PC-3 (cell line): ENCODE data around the gene CDHR5. TPM values are rescaled to one million over a fixed set of nuclear protein-coding genes. Genes with fewer than 3 reads are reported as not detected.
"Not testable (repeated sequence)": the region's sequence is repeated elsewhere in the genome, so short reads cannot be mapped to it uniquely, and the experiment has no call there.

Source experiments
- ATAC-seq: fragments of 200-7000 bp; cut with Tn5 transposase; 2 replicates; pipeline ENCODE4 v1.9.1; 2020; ENCODE audit warnings: mild to moderate bottlenecking, moderate library complexity
- BruUV-seq: library from RNA; stranded (reverse); fragments of 400-500 nt; replicated peaks from 2 replicates; lab custom pipeline; 2021; lab: Mats Ljungman, UMichigan
- CTCF ChIA-PET: fragments of 300-600 bp; sonication (Branson Sonifier 250); formaldehyde crosslinking; loops from one replicate; lab custom pipeline; 2022; ENCODE audit warnings: antibody characterized with exemption; lab: Charles Lee
- POLR2A ChIA-PET: fragments of 300-600 bp; sonication (Branson Sonifier 250); formaldehyde crosslinking; loops from one replicate; lab custom pipeline; 2022; ENCODE audit warnings: antibody characterized with exemption; ENCODE audit not compliant: unreplicated experiment; lab: Charles Lee
- DNase-seq: peaks from one replicate; pipeline ENCODE4 v3.0.0-alpha.2; 2015
- H2AFZ ChIP-seq: fragments of 300-600 bp; sonication (generic); 2 replicates; pipeline ENCODE4 v1.6.0; 2016; ENCODE audit warnings: antibody characterized with exemption, low read length
- H3F3A ChIP-seq: fragments of 300-600 bp; sonication (generic); one replicate; pipeline ENCODE4 v1.6.0; 2017; ENCODE audit warnings: antibody characterized with exemption, low read length, control low read depth, mild to moderate bottlenecking; ENCODE audit not compliant: unreplicated experiment
- H3K27ac ChIP-seq: fragments of 300-600 bp; sonication (generic); 2 replicates; pipeline ENCODE4 v1.5.1; 2016; ENCODE audit warnings: mild to moderate bottlenecking, low read length
- H3K27me3 ChIP-seq: fragments of 300-600 bp; sonication (generic); 2 replicates; pipeline ENCODE4 v1.6.1; 2016; ENCODE audit warnings: low read length, mixed read lengths
- H3K36me3 ChIP-seq: fragments of 300-600 bp; sonication (generic); 2 replicates; pipeline ENCODE4 v1.6.1; 2016; ENCODE audit warnings: low read depth, mixed run types, low read length, mixed read lengths
- H3K4me1 ChIP-seq: fragments of 300-600 bp; sonication (generic); 2 replicates; pipeline ENCODE4 v1.5.1; 2016; ENCODE audit warnings: low read length; ENCODE audit not compliant: insufficient read depth
- H3K4me2 ChIP-seq: fragments of 300-600 bp; sonication (generic); 2 replicates; pipeline ENCODE4 v1.6.0; 2016; ENCODE audit warnings: low read length
- H3K4me3 ChIP-seq: fragments of 300-600 bp; sonication (generic); 2 replicates; pipeline ENCODE4 v1.5.1; 2016; ENCODE audit warnings: mild to moderate bottlenecking, low read length, mixed read lengths
- H3K79me2 ChIP-seq: fragments of 300-600 bp; sonication (generic); 2 replicates; pipeline ENCODE4 v1.6.1; 2017; ENCODE audit warnings: low read length, mixed read lengths
- H3K9ac ChIP-seq: fragments of 300-600 bp; sonication (generic); 2 replicates; pipeline ENCODE4 v1.6.0; 2016; ENCODE audit warnings: mild to moderate bottlenecking, low read length
- H3K9me2 ChIP-seq: fragments of 300-600 bp; sonication (generic); replicated peaks from 2 replicates; pipeline ENCODE4 v1.6.1; 2016; ENCODE audit warnings: mixed run types, low read length, mixed read lengths
- H3K9me3 ChIP-seq: fragments of 300-600 bp; sonication (generic); 2 replicates; pipeline ENCODE4 v1.6.1; 2016; ENCODE audit warnings: low read length, mixed read lengths
- H4K20me1 ChIP-seq: fragments of 300-600 bp; sonication (generic); 2 replicates; pipeline ENCODE4 v1.6.1; 2016; ENCODE audit warnings: low read length, mixed read lengths
- EZH2 ChIP-seq: fragments of 300-600 bp; sonication (generic); IDR thresholded peaks from one replicate; pipeline ENCODE4 v1.6.1; 2017; ENCODE audit warnings: antibody characterized with exemption, mild to moderate bottlenecking, low read length; ENCODE audit not compliant: unreplicated experiment
- EZH2phosphoT487 ChIP-seq: fragments of 300-600 bp; sonication (generic); IDR thresholded peaks from 2 replicates; pipeline ENCODE4 v1.6.1; 2018; ENCODE audit warnings: mild to moderate bottlenecking, antibody characterized with exemption, low read length, borderline replicate concordance
- intact Hi-C: fragments of 100-400 bp; cut with micrococcal nuclease; formaldehyde crosslinking; loops from 2 replicates; pipeline ENCODE4 v1.9.0; 2023
- total RNA-seq: library from RNA; depleted of rRNA; stranded (reverse); fragments of >200 nt; gene quantifications from 2 replicates; pipeline ENCODE4 v1.2.3, GENCODE V29; 2014
- TF ChIP-seq, protein P1 (sequence below): fragments of 300-600 bp; sonication (generic); conservative IDR thresholded peaks from 2 replicates; pipeline ENCODE4 v1.5.1; 2017; ENCODE audit warnings: antibody characterized with exemption, low read depth, mild to moderate bottlenecking, low read length

CDHR5 gene
- total RNA-seq, 1 experiment from 2014 or later = not detected

GRCh38 chr11:650482-650881, 25.7 kb upstream of the CDHR5 start:
- H3K27ac ChIP-seq = no peak overlapping the region
- no peak for DNase-seq
- H3K4me3 ChIP-seq = no peak overlapping the region
- H3K36me3 ChIP-seq = no peaks in the 10 kb centered on the region
- intact Hi-C loops = no loop called here
- no peaks in the 10 kb centered on the region for H3F3A ChIP-seq
- no peaks in the 10 kb centered on the region for H3K27me3 ChIP-seq
- TF ChIP-seq, protein P1, sequence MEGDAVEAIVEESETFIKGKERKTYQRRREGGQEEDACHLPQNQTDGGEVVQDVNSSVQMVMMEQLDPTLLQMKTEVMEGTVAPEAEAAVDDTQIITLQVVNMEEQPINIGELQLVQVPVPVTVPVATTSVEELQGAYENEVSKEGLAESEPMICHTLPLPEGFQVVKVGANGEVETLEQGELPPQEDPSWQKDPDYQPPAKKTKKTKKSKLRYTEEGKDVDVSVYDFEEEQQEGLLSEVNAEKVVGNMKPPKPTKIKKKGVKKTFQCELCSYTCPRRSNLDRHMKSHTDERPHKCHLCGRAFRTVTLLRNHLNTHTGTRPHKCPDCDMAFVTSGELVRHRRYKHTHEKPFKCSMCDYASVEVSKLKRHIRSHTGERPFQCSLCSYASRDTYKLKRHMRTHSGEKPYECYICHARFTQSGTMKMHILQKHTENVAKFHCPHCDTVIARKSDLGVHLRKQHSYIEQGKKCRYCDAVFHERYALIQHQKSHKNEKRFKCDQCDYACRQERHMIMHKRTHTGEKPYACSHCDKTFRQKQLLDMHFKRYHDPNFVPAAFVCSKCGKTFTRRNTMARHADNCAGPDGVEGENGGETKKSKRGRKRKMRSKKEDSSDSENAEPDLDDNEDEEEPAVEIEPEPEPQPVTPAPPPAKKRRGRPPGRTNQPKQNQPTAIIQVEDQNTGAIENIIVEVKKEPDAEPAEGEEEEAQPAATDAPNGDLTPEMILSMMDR = no peak
- TF ChIP-seq EZH2phosphoT487 (no peak), EZH2 (no peak)
- H2AFZ ChIP-seq = no peak overlapping the region
- CTCF ChIA-PET = no interaction called here
- no peak overlapping the region for H3K4me2 ChIP-seq
- H3K9me3 ChIP-seq = no peaks in the 10 kb centered on the region
- no peak for ATAC-seq
- BruUV-seq = no TSS peak
- H4K20me1 ChIP-seq = no peaks in the 10 kb centered on the region
- H3K79me2 ChIP-seq = no peaks in the 10 kb centered on the region
- POLR2A ChIA-PET = no interaction called here
- no peaks in the 10 kb centered on the region for H3K9me2 ChIP-seq
- no peaks in the 10 kb centered on the region for H3K4me1 ChIP-seq
- no peak overlapping the region for H3K9ac ChIP-seq

- H4K20me1 ChIP-seq, DNase-seq, H3F3A ChIP-seq, H3K4me2 ChIP-seq, H3K36me3 ChIP-seq, H2AFZ ChIP-seq, CTCF ChIA-PET, intact Hi-C loops, ATAC-seq, H3K27me3 ChIP-seq, H3K9ac ChIP-seq, H3K4me3 ChIP-seq, POLR2A ChIA-PET, H3K9me3 ChIP-seq, H3K27ac ChIP-seq, H3K4me1 ChIP-seq, BruUV-seq, H3K79me2 ChIP-seq, H3K9me2 ChIP-seq: not testable (repeated sequence)
Measured at GRCh38 chr11:647672-648158, 23.0 kb upstream of the CDHR5 start.

DNA sequence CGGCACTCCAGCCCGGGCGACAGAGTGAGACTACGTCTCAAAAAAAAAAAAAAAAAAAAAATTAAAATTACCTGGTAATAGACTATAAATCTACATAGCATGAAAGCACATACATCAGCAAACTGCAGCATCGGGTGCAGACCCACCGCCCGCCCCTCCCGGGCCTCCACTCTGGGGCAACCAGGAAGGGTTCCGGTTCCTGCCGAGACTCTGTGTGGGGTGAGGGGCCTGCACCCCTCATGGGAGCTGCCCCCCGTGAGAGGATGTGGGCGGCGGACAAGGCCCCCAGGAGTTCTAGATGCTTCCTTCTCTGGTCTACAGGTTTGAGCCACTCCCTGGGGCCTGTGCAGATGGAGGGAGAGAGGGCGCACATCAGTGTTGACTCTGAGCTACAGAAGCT, 21.5 kb upstream of the CDHR5 start:
- no peaks in the 10 kb centered on the region for H3K36me3 ChIP-seq
- no peaks in the 10 kb centered on the region for H3K9me2 ChIP-seq
- TF ChIP-seq EZH2 (no peak), EZH2phosphoT487 (no peak)
- TF ChIP-seq, protein P1 = no peak
- H3K27ac ChIP-seq = no peak overlapping the region
- no peak overlapping the region for H2AFZ ChIP-seq
- H3F3A ChIP-seq = no peaks in the 10 kb centered on the region
- no peak overlapping the region for H3K4me3 ChIP-seq
- H3K9ac ChIP-seq = no peak overlapping the region
- no peaks in the 10 kb centered on the region for H3K79me2 ChIP-seq
- no peak overlapping the region for H3K4me2 ChIP-seq
- no peaks in the 10 kb centered on the region for H4K20me1 ChIP-seq
- no TSS peak for BruUV-seq
- no peaks in the 10 kb centered on the region for H3K4me1 ChIP-seq
- ChIA-PET CTCF (no interaction called here), POLR2A (no interaction called here)
- no peaks in the 10 kb centered on the region for H3K27me3 ChIP-seq
- intact Hi-C loops = no loop called here
- DNase-seq (no peak), ATAC-seq (no peak)
- H3K9me3 ChIP-seq = no peaks in the 10 kb centered on the region
